Stimulated activated CD4-positive, alpha-beta T cell treated with anti-CD3 and anti-CD28 coated beads, Interleukin-1b, Interleukin-23, amount 100 ng/mL, for 4 hours (primary cell): ENCODE results near the gene PPP1R1B.

Experiments used
- DNase-seq, 2 donors: peaks; one replicate each; pipeline ENCODE4 v3.0.0-alpha.2; 2020; ENCODE audit warnings: low read depth in 2 of 2

The PPP1R1B gene

GRCh38 chr17:39600288-39600996, 26.3 kb upstream of the PPP1R1B start:
- DNase-seq = no peak

GRCh38 chr17:39600997-39601597, 25.7 kb upstream of the PPP1R1B start:
- DNase-seq = no peak

- DNase-seq = no peak
Measured at GRCh38 chr17:39601758-39602532, 24.8 kb upstream of the PPP1R1B start.

- DNase-seq = no peak
Measured at GRCh38 chr17:39602533-39603303, 24.0 kb upstream of the PPP1R1B start.

- DNase-seq = no peak
Measured at GRCh38 chr17:39603304-39604016, 23.3 kb upstream of the PPP1R1B start.

GRCh38 chr17:39604911-39605491, 21.8 kb upstream of the PPP1R1B start:
- no peak for DNase-seq

GRCh38 chr17:39605492-39606433, 21.0 kb upstream of the PPP1R1B start:
- DNase-seq = no peak

- no peak for DNase-seq
Measured at GRCh38 chr17:39606434-39607056, 20.2 kb upstream of the PPP1R1B start.

- no peak for DNase-seq
Measured at GRCh38 chr17:39607057-39607850, 19.5 kb upstream of the PPP1R1B start.

- DNase-seq = no peak
Measured at GRCh38 chr17:39607851-39608130, 19.0 kb upstream of the PPP1R1B start, which contains the start of gene NEUROD2. Gene NEUROD2, minus strand, starts transcription at chr17:39607920. Its CDS starts 1,321 bp downstream, at chr17:39606599.

- DNase-seq = no peak
Measured at GRCh38 chr17:39608142-39608981, 18.4 kb upstream of the PPP1R1B start.

- DNase-seq = no peak
Measured at GRCh38 chr17:39609416-39610025, 17.2 kb upstream of the PPP1R1B start.

- no peak for DNase-seq
Measured at GRCh38 chr17:39611401-39612112, 15.2 kb upstream of the PPP1R1B start.

GRCh38 chr17:39612291-39612894, 14.4 kb upstream of the PPP1R1B start:
- DNase-seq = no peak

GRCh38 chr17:39612935-39613464, 13.8 kb upstream of the PPP1R1B start:
- DNase-seq = no peak

- no peak for DNase-seq
Measured at GRCh38 chr17:39614545-39615157, 12.1 kb upstream of the PPP1R1B start.
